HG02610 (cell line): ENCODE results near the gene HSD17B1.
A peak's percentile ranks its signal among the peaks of the same experiment; 100 is the strongest.
"Not testable (repeated sequence)": the region's sequence is repeated elsewhere in the genome, so short reads cannot be mapped to it uniquely, and the experiment has no call there.

Source experiments
- ATAC-seq: cut with Tn5 transposase; IDR thresholded peaks from one replicate; pipeline ENCODE4 v1.9.1; 2021; ENCODE audit warnings: mild to moderate bottlenecking, moderate library complexity; ENCODE audit not compliant: unreplicated experiment

HSD17B1 gene, protein sequence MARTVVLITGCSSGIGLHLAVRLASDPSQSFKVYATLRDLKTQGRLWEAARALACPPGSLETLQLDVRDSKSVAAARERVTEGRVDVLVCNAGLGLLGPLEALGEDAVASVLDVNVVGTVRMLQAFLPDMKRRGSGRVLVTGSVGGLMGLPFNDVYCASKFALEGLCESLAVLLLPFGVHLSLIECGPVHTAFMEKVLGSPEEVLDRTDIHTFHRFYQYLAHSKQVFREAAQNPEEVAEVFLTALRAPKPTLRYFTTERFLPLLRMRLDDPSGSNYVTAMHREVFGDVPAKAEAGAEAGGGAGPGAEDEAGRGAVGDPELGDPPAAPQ

DNA sequence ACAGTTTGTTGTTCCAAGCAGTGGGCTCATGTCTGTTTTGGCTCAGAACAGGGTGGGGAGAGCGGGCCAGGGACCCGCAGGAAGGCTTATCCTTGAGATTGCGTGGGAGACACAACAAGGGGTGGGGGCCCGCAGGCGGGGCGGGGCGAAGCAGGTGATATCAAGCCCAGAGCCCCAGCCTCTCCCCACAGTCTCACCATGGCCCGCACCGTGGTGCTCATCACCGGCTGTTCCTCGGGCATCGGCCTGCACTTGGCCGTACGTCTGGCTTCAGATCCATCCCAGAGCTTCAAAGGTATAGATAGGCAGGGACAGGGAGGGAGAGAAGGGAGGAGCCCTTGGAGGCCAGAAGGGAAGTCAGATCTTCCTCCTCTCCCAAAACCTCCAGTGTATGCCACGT is at the start of gene HSD17B1:
Gene HSD17B1 (plus strand): TSS at position 188 of the 400 bp plus-strand sequence. CDS start 11 bp downstream, at position 199.
- ATAC-seq = not testable (repeated sequence)

DNA sequence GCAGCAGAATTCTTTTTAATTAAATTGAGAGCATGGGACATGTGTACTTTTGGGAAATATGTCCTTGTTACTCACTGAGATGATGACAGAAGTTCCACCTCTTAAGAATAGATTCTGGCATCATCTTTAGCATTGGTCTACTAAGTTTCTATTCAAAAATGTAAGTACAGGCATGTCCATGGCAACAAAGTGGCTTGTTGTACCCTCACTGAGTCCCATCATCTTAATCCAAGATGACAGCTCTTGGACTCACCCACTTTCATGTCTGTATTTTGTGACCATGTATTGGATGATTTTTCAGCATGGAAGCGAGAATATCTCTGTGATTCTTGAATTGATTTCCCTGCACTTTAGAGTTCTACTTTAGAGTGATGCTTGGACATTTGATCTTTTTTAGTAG is 49.8 kb upstream of the HSD17B1 start:
- no peak for ATAC-seq

DNA sequence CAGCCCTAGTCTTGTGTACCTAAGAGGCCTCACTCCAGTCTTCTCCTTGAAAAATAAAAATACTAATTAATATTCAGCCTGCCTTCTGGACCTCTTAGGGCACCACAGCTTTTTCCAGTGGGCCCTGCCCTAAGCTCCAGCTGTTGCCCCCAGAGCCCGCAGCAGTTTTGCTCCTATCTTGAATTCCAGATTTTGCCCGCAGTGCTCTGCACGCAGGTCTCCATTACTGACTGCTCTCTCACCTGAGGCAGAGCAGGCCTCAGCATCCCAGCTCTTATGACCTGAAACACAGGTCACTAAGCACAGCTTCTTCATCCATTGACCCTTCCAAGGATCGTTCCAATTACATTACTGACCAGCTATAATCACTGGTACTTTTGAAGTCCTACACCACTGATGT is 45.1 kb upstream of the HSD17B1 start:
- no peak for ATAC-seq

DNA sequence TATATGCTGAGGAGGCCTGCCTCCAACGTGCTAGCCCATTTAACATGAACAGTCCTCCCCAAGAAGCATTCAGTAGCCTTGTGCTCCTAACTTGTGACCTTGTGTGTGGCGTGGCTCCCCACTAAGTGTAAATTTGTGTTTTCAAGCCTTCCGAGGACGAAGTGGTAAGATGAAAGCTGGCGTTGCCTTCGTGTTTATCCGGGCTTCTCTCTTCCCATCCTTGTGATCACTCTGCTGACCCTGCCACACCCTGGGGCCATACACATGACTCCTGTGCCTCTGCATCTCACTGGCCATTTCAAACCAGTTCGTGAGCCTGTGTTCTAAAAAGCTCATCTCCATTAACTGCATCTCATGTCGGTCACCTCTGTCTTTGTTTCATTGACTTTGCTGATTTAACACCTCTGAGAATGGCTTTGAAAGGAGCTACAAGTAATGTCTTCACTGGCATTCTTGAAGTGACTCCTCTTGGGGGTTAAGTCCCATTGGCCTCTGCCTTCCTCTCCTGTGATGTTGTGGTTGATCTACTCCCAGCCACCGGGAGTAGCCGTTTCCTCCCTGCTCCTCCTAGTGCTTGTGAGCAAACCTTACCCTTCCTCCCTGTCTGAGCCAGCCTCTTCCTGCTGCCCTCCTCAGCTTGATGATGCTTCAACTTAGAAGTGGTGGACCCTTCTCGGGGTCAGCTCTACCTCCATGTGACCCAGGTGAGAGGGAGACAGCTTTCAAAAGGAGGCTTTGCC is 44.1 kb upstream of the HSD17B1 start:
- no peak for ATAC-seq

DNA sequence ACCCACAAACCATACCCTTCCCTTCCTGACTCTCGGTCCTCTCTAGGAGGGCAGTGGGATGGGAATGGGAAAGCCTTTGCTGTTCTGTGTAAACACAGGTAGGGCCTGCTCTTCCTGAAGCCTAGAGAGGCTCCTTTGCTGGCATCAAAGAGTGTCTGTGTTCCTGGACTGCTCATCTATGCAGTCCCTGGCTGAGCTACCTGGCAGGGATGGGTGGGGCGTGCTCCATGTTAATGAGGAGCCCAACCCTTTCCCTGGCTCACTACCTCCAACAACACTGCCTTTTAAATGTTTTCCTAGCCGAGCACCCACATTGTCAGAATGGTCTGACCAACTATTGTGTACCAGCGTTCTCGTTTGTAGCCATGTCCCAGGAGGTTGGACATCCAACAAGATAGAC is 43.3 kb upstream of the HSD17B1 start:
- no peak for ATAC-seq

DNA sequence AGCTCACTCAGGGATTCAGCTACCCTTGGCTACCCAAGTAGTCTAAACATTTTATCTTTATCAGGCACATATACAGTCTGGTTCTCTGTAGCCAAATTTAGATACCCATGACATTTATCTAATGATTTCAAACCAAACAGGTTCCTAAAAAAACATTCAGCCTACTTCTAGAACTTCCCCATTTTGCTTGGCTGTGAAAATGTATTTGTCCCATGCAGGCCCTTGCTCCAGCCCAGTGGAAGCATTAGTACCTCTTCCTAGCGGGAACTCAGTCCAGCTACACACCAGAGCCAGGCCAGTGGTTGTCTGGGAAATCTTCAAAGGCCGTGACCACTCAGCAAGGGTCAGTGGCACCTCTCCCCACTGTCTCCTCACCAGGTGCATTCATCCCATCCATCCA is 42.9 kb upstream of the HSD17B1 start:
- ATAC-seq = no peak

DNA sequence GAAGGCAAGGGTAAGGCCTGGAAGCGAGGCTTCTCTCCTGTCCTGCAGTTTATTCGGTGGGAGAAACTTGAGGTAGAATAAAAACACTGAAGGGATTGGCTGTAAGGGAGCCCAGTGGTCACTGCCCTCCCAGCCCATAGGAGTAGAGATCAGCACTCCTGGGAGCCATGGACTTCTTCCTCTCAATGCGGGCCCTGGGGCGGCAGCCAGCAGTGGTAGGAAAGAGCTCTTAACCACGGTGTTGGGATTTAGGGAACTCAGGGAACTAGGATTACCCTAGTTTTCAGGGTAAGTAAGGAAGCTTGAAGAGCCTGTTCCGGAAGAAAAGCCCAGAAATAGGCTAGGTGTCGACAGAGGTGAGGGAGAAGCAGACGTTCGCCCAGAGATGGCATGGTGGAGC is 40.5 kb upstream of the HSD17B1 start:
- no peak for ATAC-seq

DNA sequence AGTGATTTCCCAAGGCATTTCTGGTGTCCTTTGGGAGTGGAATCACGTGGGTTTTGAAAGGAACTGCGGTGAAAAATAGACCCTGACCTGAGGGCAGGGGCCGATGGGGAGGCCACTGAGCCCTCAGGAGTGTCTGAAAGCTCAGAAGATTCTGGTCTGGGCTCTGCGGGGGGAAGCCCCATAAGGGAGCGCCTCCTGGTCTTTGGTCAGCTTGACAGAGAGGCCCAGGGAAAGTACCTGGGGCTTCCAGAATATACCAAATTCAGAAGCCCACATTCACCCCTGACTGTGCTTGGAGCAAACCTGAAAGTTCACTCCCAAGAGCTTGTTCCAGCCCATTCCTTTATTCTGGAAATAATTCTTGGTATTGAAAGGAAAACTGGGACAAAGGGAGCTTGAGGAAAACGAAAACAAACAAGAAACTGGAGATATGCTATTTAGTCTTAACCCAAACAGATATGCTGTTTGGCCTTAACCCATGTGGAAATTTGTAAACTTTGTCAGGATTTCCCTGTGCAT is 39.9 kb upstream of the HSD17B1 start:
- peak; percentile 51 for ATAC-seq

DNA sequence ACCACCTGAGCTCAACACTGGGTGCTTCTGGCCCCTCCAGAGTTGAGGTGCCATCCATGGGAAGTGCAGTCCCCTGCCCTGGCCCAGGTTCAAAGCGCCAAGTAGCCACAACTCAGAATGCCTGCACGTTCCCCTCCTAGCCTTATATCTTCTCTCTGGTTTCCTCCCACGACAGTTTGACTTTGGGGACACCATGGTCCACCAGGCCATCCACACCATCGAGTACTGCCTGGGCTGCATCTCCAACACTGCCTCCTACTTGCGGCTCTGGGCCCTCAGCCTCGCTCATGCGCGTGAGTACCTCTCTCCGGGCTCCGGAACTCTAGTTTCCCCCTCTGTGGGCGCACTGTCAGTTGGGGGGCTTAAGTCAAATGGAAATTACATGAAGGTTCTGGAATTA is 39.0 kb upstream of the HSD17B1 start:
- no peak for ATAC-seq

DNA sequence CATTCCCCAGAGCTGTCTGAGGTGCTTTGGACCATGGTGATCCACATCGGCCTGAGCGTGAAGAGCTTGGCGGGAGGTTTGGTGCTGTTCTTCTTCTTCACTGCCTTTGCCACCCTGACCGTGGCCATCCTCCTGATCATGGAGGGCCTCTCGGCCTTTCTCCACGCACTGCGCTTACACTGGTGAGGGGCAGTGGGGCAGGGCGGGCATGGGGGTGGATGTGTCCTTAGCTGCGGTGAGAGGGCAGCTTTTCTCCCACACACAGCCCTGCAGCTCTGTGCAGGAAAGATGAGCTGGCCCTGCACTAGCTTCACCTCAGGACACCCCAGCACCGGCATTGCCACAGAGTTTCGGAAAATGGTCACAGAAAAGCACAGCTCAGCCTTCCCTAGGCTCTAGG is 38.4 kb upstream of the HSD17B1 start:
- no peak for ATAC-seq

DNA sequence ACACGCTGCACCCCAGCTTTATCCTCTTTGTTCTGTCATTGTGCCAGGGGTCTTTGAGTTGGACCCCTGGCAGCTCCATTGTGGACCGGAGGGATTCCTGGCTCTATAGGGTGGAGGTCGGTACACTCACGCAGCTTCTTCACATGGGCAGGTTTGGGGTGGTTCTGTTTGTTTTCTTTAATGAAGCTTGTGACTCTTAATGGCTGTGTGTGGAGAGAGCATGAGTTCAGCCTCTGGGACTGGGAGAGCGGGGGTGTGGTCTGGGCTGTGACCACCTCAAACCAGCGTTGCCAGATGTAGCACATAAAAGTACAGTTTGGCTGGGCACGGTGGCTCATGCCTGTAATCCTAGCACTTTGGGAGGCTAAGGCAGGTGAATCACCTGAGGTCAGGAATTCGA is 37.9 kb upstream of the HSD17B1 start:
- ATAC-seq = no peak

DNA sequence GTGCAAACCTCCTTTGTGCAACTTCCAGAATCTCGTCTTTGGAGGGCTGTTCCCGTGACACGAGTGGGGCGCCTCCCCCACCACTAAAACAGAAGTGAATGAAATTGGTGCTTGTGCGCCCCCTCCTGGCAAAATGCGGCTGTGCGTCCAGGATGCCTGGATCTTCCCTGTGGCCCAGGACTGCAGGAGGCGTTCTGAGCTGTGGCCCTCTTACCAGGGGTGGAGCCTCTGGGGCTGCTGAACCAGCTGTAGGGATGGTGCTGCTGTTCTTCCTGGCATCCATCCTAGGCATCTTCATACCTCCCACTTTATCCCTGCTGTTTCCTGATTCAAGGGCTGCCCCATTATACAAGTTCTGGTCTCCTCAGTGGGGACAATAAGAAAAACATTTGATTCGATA is 35.2 kb upstream of the HSD17B1 start:
- ATAC-seq = no peak

DNA sequence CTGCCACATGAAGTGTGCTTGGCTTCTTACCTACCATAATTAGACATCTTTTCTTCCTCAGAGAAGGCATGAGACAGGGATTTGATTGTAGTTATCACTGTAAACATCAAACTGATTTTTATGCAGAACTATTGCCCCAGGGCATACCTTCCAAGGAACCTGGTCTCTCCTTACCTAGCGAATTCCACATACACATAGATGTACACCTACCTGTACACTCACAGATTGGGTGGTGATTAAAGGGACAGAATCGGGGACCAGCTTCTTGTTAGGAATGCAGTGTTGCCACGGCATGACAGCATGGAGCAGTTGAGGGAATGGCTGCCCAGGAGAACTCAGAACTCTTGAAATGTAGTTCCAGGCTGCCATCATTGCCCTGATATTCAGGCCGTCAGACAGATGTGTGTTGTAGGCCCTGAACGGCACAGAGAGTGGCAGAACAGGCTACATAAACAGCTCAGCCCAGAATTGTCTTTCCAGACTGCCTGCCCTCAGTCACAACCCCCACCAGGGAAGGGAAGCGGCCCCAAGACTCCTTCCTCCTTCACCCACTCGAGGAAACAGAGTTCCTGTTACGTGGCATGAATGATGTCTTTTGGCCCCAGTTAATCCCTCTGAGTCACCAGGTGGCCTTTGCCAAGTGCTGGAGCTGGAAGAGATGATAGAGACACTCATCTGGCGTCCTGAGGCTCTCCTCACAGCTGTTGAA is 34.5 kb upstream of the HSD17B1 start:
- no peak for ATAC-seq

DNA sequence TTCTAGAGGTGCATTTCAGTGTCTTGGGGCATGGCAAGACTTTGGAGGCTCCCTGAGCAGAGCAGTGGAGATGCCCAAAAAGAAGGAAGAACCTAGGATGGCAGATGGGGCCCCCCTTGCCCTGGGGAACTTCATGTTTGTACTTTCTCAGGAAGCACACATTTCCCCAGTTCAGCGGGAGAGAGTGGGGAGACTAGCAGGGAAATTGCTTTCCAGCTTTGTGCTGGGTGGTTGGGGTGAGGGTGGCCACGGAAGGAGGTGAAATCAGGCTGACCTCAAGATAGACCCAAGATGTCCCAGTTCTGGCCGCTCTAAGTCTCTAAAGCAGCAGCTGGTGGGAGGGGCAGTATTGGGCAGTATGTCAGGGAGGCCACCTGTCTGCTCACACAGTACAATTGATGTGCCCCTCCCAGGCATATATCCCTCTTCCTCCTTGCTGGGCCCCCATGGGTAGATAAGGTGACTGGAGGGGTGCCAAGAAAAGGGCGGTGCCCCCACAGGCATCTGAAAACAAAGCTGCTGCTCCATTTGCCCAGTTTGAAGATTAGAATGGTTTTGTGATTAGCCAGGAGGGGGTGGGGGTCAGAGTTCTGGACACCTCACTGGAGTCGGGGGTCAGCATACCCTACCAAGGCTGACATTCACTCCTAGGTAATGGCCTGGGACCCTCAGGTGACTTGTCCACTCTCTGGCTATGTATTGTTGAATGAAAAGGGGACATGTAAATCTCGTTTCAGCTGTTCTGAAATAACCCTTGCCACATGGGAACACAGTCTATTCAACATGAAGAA is 33.8 kb upstream of the HSD17B1 start:
- no peak for ATAC-seq

DNA sequence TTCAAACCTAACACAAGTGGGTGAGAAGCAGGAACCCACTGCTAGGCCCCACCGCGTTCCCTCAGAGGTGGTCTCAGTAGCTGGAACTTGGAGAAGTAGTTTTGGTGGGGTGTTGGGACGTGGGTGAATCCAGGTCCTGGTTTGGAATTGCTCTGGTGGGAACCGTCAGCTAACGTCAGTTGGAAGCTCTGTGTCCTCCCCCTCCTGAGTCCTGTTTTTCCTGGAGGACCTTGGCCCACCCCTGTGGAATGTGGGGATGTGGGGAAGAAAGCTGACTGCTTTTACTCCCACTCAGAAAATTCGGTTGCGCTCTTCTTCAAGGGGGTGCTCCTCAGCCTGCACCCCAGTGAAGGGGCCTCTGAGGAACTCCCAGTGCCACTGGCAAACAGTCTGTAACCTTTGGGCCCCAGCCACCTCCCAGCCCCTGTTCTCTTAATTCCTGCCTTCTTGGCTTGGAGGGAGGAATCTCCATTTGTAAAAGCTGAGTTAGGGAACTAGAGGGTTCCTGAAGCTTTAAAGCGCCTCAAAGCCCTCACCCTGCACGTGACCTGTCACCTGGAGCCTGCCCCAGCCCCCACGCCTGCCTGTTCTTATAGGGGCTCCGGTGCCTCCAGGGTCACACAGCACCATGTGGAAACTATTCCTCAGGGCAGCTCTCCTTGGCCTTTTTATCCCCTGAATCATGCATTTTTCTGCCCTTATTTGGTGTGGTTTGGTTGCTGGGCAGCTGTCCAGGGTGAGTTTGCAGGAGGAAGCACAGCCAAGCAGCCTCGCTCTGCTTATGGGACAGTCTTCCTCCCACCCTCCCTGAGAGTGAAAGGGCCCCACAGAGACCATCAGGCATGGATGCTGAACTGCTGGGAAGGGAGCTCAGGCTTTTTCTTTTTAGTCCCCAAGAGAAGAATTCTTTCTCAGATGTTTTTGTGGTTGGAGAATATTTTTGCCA is 32.9 kb upstream of the HSD17B1 start:
- ATAC-seq = no peak

DNA sequence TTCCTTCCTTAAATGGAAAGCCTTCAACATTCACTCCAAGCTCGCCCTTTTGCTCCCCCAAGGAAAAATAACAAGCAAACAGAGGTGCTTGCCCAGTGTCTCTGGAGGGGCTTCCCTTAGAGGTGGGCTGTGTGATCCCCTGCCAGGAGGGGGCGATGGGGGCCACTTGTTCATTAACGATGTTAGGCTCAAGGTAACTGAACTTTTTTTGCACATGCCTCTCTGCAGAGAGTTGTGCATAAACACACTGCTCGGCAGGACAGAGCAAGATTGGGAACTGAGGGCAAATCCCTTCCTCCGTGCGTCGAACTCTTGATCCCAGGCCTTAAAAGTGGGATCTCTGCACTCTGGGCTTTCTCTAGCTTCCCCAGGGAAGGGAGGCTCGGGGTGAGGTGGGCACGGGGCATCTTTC is 32.2 kb upstream of the HSD17B1 start:
- no peak for ATAC-seq

DNA sequence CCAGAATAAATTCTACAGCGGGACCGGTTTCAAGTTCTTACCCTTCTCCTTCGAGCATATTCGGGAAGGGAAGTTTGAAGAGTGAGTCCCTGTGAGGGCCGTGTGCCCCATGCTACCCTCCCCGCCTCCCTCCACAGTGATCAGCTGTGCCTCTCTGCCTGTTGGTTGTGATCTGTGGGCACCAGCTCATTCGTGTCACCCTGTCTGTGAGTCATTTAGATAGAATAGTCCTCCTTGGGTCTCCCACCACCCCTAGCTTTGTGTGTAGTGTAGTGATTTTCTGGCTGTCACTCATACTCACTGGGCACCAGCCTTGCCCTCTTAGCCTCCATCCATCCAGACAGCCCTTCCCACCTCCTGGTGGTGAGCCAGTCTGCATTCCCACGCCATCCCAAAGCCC is 31.7 kb upstream of the HSD17B1 start:
- no peak for ATAC-seq

DNA sequence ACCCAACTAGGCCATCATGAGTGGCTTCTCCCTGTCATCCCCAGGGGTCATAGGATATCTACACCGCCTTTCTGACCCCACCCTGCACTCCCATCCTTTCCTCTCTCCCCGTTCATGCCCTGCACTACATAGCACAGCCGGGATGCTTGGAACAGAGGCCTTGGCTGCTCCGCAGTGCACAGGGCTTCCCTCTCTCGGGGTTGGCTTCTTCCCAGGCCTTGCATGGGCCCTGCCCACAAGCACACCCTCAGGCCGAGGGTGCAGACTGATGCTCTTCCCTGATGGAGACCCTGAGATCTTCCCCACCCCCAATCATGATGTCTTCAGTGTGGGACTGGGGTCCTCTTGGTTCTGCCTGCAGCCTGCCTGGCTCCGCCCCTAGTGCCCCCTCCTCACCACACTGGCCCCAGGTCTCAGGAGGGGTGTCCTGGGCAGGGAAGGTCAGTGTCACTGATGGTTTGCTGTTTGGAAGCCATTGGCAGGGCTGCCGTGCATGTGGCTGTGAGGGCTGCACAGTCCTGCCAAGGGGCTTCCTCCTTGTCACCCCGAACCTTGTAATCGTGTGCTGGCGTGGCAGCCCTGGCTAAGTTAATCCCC is 31.0 kb upstream of the HSD17B1 start:
- ATAC-seq = no peak

DNA sequence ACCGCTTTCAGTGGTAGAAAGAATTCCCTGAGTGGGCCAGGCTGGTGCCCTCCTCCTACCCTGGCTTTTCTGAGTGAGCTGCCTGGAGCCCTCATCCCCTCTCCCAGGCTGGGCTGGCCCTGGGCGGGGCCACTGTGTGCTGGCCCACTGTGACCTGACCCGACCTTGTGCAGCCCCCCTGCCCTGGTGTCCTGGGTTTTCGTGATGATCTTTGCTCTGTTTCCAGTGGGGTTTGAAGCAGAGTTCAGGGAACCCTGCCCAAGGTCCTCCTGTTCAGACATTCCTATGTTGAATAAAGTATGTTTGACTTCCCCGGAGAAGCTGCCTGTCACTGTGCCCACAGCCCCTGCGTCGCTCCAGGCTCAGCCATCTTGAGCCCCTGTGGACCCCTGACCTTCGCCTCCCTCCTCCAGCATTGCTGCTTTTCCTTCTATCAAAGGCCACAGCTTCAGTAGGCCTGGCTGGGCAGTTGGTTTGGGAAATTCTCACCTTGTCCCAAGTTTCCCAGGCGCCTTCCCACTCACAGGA is 30.4 kb upstream of the HSD17B1 start:
- no peak for ATAC-seq
